Smooth muscle cell (in vitro differentiated cells): ENCODE results near the gene GPBAR1. TPM values are rescaled to one million over a fixed set of nuclear protein-coding genes. Genes with fewer than 3 reads are reported as not detected.

Source experiments
- DNase-seq: peaks from one replicate; lab custom pipeline; 2025; ENCODE audit not compliant: unreplicated experiment; lab: John Stamatoyannopoulos, UW
- H2AFZ ChIP-seq: fragments of 200-600 bp; sonication (generic); 2 replicates; pipeline ENCODE4 v1.6.0; 2016; ENCODE audit warnings: antibody characterized with exemption, low read depth, mild to moderate bottlenecking
- H3F3A ChIP-seq: fragments of 200-600 bp; sonication (generic); 2 replicates; pipeline ENCODE4 v1.6.0; 2017; ENCODE audit warnings: antibody characterized with exemption, low read depth
- H3K27ac ChIP-seq: fragments of 200-600 bp; sonication (generic); 2 replicates; pipeline ENCODE4 v1.5.1; 2016; ENCODE audit warnings: low read depth, mild to moderate bottlenecking
- H3K27me3 ChIP-seq: fragments of 200-600 bp; sonication (generic); 2 replicates; pipeline ENCODE4 v1.6.1; 2016; ENCODE audit warnings: low read depth, mild to moderate bottlenecking
- H3K36me3 ChIP-seq: fragments of 200-600 bp; sonication (generic); 2 replicates; pipeline ENCODE4 v1.5.1; 2016; ENCODE audit warnings: low read depth
- H3K4me1 ChIP-seq: fragments of 200-600 bp; sonication (generic); 2 replicates; pipeline ENCODE4 v1.5.1; 2016; ENCODE audit warnings: low read depth
- H3K4me2 ChIP-seq: fragments of 200-600 bp; sonication (generic); 2 replicates; pipeline ENCODE4 v1.6.0; 2016; ENCODE audit warnings: mild to moderate bottlenecking
- H3K4me3 ChIP-seq: fragments of 200-600 bp; sonication (generic); 2 replicates; pipeline ENCODE4 v1.5.1; 2016; ENCODE audit warnings: mild to moderate bottlenecking
- H3K79me2 ChIP-seq: fragments of 200-600 bp; sonication (generic); 2 replicates; pipeline ENCODE4 v1.6.0; 2016; ENCODE audit warnings: low read depth, mild to moderate bottlenecking
- H3K9ac ChIP-seq: fragments of 200-600 bp; sonication (generic); 2 replicates; pipeline ENCODE4 v1.6.0; 2016; ENCODE audit warnings: low read depth
- H3K9me3 ChIP-seq: fragments of 200-600 bp; sonication (generic); replicated peaks from 2 replicates; pipeline ENCODE4 v1.5.1; 2016; ENCODE audit warnings: low read depth
- H4K20me1 ChIP-seq: fragments of 200-600 bp; sonication (generic); 2 replicates; pipeline ENCODE4 v1.6.0; 2016; ENCODE audit warnings: low read depth
- CTCF ChIP-seq: fragments of 200-600 bp; sonication (generic); IDR thresholded peaks from 2 replicates; pipeline ENCODE4 v1.5.1; 2017; ENCODE audit warnings: borderline replicate concordance, mild to moderate bottlenecking, antibody characterized with exemption; ENCODE audit not compliant: insufficient read depth, poor library complexity, severe bottlenecking
- WGBS: methylation state at CpG from one replicate; pipeline ENCODE4 v1.1.7; 2016; ENCODE audit warnings: low lambda C conversion rate; 5-methylcytosine and 5-hydroxymethylcytosine counted together
- polyA plus RNA-seq: library from polyadenylated mRNA; unstranded; fragments of >200 nt; fragmentation: Nextera tagmentation; extraction: Ambion mirVana; gene quantifications from 2 replicates; pipeline ENCODE4 v1.2.1, GENCODE V29; 2016
- total RNA-seq: library from RNA; depleted of rRNA; stranded (reverse); fragments of >200 nt; gene quantifications from 2 replicates; pipeline ENCODE4 v1.2.3, GENCODE V29; 2014

The GPBAR1 gene
- total and polyA plus RNA-seq, 2 experiments from 2014 or later = 1.3 to 1.6 TPM

- Histone ChIP-seq H3K27ac (peak overlapping the region; percentile 26), H3K9ac (no peak overlapping the region), H3K4me1 (peaks cover 15% of the 10 kb centered on the region), H3K4me2 (no peak overlapping the region), H3K27me3 (no peaks in the 10 kb centered on the region), H3F3A (peaks cover 29% of the 10 kb centered on the region), H3K79me2 (no peaks in the 10 kb centered on the region), H2AFZ (no peak overlapping the region), H3K9me3 (no peaks in the 10 kb centered on the region), H3K36me3 (no peaks in the 10 kb centered on the region), H4K20me1 (peaks cover 5% of the 10 kb centered on the region), H3K4me3 (no peak overlapping the region)
- WGBS = 68% methylated on average over 6 of the region's 6 CpGs
- no peak for TF ChIP-seq CTCF
- DNase-seq = no peak
Measured at GRCh38 chr2:218262237-218262600, 1.4 kb downstream of the GPBAR1 start.

- Histone ChIP-seq H4K20me1 (peaks cover 5% of the 10 kb centered on the region), H3K9ac (no peak overlapping the region), H3K27me3 (no peaks in the 10 kb centered on the region), H2AFZ (no peak overlapping the region), H3K9me3 (no peaks in the 10 kb centered on the region), H3K4me3 (no peak overlapping the region), H3K79me2 (peaks cover 4% of the 10 kb centered on the region), H3K36me3 (no peaks in the 10 kb centered on the region), H3K27ac (no peak overlapping the region), H3K4me2 (no peak overlapping the region), H3F3A (peaks cover 24% of the 10 kb centered on the region), H3K4me1 (peaks cover 15% of the 10 kb centered on the region)
- DNase-seq = no peak
- 97% methylated on average over 39 of the region's 39 CpGs for WGBS
- no peak for TF ChIP-seq CTCF
Measured at GRCh38 chr2:218262631-218263586, 2.1 kb downstream of the GPBAR1 start.

GRCh38 chr2:218263817-218264641 lies 3.2 kb downstream of the GPBAR1 start:
- peaks cover 8% of the 10 kb centered on the region for H4K20me1 ChIP-seq
- H3K27ac ChIP-seq = no peak overlapping the region
- no peaks in the 10 kb centered on the region for H3K9me3 ChIP-seq
- H2AFZ ChIP-seq = no peak overlapping the region
- 86% methylated on average over 17 of the region's 17 CpGs for WGBS
- no peak overlapping the region for H3K4me3 ChIP-seq
- H3K4me2 ChIP-seq = no peak overlapping the region
- TF ChIP-seq CTCF = no peak
- no peaks in the 10 kb centered on the region for H3K27me3 ChIP-seq
- H3K36me3 ChIP-seq = no peaks in the 10 kb centered on the region
- peaks cover 14% of the 10 kb centered on the region for H3K4me1 ChIP-seq
- no peak for DNase-seq
- H3K9ac ChIP-seq = no peak overlapping the region
- H3K79me2 ChIP-seq = peaks cover 14% of the 10 kb centered on the region
- H3F3A ChIP-seq = peaks cover 24% of the 10 kb centered on the region
